GM18511 (cell line): Measurements from ENCODE around the gene KCNQ5.

Source experiments
- ATAC-seq: cut with Tn5 transposase; IDR thresholded peaks from one replicate; pipeline ENCODE4 v1.9.1; 2021; ENCODE audit warnings: mild to moderate bottlenecking, moderate library complexity; ENCODE audit not compliant: unreplicated experiment

Gene KCNQ5

GRCh38 chr6:73086726-73087125, 464.9 kb downstream of the KCNQ5 start:
- no peak for ATAC-seq

DNA sequence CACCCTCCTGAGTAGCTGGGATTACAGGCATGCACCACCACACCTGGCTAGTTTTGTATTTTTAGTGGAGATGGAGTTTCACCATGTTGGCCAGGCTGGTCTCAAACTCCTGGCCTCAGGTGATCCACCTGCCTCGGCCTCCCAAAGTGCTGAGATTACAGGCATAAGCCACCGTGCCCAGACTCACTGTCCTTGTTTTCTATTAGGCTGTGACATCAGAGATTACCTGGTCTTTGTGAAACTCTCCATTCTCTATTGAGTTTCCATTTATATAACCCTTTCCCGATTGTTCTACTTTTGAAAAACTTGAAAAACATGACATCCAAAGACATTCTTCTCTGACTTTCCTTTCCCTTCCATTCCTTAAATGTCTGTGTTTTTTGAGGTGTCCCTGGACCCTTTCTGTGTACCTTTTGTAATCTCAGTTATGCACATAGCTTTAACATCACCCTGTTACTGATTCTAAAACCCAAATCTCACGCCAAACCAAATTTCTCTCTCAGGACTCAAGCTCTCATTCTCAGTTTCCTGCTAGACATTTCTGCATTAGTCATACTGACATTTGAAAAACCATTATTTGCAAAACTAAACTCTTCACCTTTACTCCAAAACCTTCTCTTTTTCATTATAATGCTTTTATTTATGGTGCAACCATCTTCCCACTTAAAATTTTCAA, 466.4 kb downstream of the KCNQ5 start:
- ATAC-seq, result peak; percentile 80

- ATAC-seq, result no peak
Observed at GRCh38 chr6:73104921-73105320, 483.1 kb downstream of the KCNQ5 start.

- no peak for ATAC-seq
Observed at GRCh38 chr6:73107016-73107415, 485.2 kb downstream of the KCNQ5 start.

DNA sequence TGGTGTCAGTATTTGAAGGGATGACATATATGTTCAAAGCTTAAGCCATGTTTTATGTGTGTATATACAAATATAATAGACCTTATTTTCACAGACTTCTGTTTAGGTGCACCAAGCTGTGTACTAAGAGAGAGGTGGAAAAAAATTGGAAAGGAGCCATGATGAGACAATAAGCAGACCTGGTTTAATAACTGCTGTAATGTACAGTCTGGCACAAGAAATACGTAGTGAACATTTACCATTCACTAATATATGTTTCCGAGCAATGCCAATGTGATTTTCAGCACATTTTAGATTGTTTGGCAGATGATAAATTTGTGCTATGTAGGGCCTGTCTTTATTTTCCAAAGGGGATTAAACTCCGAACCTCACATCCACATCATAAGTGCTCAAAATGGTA, 487.1 kb downstream of the KCNQ5 start:
- no peak for ATAC-seq

GRCh38 chr6:73109659-73110058, 487.8 kb downstream of the KCNQ5 start:
- no peak for ATAC-seq

DNA sequence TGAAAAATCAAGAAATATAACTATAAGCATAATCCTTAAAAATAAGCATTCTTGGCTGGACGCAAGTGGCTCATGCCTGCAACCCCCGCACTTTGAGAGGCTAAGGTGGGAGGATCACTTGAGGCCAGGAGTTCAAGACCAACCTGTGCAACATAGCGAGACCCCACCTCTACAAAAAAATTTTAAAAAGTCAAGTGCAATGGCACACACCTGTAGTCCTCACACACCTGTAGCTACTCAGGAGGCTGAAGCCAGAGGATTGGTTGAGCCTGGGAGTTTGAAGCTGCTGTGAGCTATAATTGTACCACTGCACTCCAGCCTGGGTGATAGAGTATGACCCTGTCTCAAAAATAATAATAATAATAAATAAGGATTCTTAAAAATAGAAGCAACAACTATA, 494.5 kb downstream of the KCNQ5 start:
- ATAC-seq, result no peak

DNA sequence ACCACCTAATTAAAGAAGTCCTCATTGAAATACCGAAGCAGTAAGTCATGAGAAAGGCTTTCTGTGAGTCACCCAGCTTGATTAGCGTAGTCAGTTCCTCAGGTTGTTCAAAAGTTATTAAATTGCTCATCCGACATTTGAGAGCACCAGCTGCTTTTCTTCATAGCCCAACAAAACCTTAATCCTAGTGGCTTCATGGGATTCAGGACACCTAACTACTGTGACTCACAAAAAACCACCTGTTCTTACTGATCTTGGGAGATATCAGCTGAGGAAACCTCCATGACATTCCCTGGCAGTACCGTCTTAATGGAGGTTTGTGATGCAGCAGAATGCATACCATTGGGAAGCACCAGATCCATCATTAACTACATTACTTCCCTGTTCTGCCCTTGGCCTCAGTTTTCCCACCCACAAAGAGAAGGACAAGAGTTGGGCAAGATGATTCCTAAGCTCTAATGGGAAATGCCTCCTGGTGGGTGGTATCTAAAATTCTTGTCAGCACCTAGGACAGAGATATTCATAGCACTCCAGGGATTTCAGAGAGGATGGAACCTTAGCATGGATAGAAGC, 499.6 kb downstream of the KCNQ5 start:
- ATAC-seq, result no peak

GRCh38 chr6:73123632-73124329, 501.9 kb downstream of the KCNQ5 start:
- peak; percentile 75 for ATAC-seq

GRCh38 chr6:73129653-73130443, 508.0 kb downstream of the KCNQ5 start:
- ATAC-seq, result peak; percentile 96

GRCh38 chr6:73131706-73132105, 509.8 kb downstream of the KCNQ5 start:
- no peak for ATAC-seq

DNA sequence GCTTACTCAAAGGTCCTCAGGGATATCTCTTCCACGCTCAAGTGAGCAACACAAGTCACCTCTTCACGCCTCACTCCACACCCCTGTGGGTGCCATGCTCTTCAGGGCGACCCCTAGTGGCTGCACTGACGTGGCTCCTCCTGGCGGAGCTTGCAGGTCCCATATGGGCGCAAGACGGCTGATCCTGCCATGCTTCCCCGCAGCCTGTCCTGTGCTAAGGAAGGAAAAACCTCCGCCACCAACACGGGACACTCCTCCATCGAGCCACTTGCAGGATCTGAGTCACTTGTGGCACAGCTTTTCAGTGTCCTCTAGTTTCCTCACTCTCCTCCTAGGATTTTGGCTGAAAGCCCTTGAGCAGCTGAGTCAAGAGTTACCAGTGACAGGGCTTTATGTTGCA, 512.7 kb downstream of the KCNQ5 start:
- ATAC-seq, result peak; percentile 50

GRCh38 chr6:73139681-73140383, 518.0 kb downstream of the KCNQ5 start:
- ATAC-seq, result peak; percentile 83

DNA sequence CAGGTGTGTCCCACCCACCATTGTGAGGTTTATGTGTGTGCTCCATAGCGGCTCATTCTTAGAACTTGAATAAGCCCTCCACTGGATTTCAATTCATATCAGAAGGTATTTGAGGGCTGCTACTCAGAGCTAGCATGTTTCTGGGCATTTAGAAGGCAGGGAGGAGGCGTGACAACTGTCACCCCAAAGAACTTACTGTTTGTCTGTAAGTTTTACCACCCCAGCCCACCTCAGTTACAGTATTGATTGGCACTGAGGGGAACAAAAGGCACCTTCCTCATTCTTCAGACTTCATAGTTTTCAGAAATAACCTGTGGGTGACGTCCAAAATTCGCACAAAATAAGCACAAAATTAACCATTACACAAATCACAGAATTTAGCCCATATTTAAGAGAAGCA, 521.7 kb downstream of the KCNQ5 start:
- ATAC-seq, result no peak

- no peak for ATAC-seq
Observed at GRCh38 chr6:73144516-73144915, 522.7 kb downstream of the KCNQ5 start.

GRCh38 chr6:73145690-73146089, 523.8 kb downstream of the KCNQ5 start:
- ATAC-seq, result no peak

GRCh38 chr6:73151732-73152131, 529.9 kb downstream of the KCNQ5 start:
- ATAC-seq, result no peak

DNA sequence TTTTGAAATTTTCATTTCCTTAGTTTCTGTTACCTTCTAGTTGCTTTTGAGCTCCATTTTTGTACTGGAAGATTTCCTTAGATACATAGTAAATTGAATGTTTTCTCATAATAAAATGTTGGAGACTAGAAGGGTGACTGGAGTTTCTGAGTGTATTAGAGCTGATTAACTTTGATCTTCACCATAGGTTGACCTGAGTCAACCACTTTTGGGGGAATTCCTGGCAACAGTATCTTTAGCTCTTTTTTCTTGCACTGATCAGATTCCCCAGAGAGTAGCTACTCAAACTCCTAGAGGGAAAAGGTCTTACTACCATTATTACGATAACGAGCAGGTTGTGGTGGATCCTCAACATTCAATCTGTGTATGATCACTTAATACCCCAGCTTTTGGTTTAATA, 530.7 kb downstream of the KCNQ5 start:
- no peak for ATAC-seq

GRCh38 chr6:73152966-73153757, 531.3 kb downstream of the KCNQ5 start:
- ATAC-seq, result no peak
